GM10847 (cell line): ENCODE measurements around the gene CCDC78.

Source experiments
- POLR2A ChIP-seq: IDR thresholded peaks from 2 replicates; pipeline ENCODE4 v1.6.1; 2011; ENCODE audit not compliant: insufficient read length; ENCODE audit errors: extremely low read depth

CCDC78 gene

DNA sequence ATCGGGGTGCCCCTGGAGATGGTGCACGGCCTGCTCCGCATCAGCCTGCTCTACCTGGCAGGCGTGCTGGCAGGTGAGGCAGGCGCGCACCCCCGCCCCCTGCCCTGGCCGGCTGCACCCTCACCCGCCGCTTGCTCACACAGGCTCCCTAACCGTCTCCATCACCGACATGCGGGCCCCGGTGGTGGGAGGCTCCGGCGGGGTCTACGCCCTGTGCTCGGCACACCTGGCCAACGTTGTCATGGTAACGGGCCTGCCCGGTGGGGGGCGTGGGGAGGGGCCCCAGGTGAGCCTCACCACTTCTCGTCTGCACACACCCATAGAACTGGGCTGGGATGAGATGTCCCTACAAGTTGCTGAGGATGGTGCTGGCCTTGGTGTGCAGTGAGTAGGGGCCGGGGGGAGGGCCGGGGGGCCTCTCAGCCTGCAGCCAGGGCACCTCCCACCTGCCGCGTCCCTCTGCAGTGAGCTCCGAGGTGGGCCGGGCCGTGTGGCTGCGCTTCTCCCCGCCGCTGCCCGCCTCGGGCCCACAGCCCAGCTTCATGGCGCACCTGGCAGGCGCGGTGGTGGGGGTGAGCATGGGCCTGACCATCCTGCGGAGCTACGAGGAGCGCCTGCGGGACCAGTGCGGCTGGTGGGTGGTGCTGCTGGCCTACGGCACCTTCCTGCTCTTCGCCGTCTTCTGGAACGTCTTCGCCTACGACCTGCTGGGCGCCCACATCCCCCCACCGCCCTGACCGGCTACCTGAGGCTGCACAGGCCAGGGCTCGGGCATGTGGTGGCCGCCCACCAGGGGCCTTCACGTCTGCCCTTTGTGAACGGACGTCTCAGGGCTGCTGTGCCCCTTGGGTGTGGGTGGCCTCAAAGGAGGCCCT, 48.7 kb downstream of the CCDC78 start:
- TF ChIP-seq POLR2A, result no peak

GRCh38 chr16:676913-677312, 49.3 kb downstream of the CCDC78 start:
- TF ChIP-seq POLR2A, result no peak

DNA sequence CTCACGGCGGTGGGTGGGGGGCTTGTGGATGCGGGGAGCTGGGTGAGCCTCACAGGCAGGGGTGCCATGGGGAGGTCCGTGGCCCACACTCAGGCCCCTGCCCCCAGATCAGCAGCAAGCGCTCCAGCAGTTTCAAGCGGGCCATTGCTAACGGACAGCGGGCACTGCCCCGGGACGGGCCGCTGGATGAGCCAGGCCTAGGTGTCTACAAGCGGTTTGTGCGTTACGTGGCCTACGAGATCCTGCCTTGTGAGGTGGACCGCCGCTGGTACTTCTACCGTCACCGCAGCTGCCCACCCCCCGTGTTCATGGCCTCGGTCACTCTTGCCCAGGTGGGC, 49.7 kb downstream of the CCDC78 start:
- no peak for TF ChIP-seq POLR2A

GRCh38 chr16:675884-676564, 50.2 kb downstream of the CCDC78 start:
- no peak for TF ChIP-seq POLR2A

- no peak for TF ChIP-seq POLR2A
These were observed 51.0 kb downstream of the CCDC78 start, which contains the start of gene RHBDL1 for GRCh38 chr16:674968-675883. Gene RHBDL1 (plus strand): TSS chr16:675671. CDS start chr16:675791, 120 bp downstream.

- no peak for TF ChIP-seq POLR2A
These were observed 51.9 kb downstream of the CCDC78 start for GRCh38 chr16:674214-674881.

DNA sequence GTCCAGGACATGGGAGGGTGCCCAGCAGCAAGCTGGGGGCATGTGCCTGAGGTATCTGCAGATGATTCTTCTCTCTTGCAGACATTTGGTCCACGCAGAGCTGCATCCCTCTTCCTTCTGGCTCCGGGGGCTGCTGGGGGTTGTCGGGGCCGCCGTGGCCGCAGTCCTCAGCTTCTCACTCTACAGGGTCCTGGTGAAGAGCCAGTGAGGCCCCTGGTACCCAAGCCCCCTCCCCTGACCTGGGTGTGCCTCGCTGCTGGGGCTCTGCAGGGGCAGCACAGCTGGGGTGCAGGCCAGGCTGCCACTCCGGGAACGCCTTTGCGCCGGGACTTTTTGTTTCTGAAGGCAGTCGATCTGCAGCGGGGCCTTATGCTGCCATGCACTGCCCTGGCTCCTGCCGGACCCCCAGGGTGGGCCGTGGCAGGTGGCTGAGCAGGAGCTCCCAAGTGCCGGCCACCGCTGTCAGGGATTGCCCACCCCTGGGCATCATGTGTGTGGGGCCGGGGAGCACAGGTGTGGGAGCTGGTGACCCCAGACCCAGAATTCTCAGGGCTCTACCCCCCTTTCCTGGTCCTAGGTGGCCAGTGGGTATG, 52.7 kb downstream of the CCDC78 start:
- TF ChIP-seq POLR2A, result no peak

GRCh38 chr16:672851-673250, 53.4 kb downstream of the CCDC78 start:
- TF ChIP-seq POLR2A, result no peak
